H9 (cell line): ENCODE results near the gene ANKRD26. TPM values are rescaled to one million over a fixed set of nuclear protein-coding genes. Genes with fewer than 3 reads are reported as not detected.

Experiments
- DNase-seq: peaks from one replicate; pipeline ENCODE4 v3.0.0-alpha.2; 2017
- H2AFZ ChIP-seq: one replicate; pipeline ENCODE4 v1.6.1; 2013; ENCODE audit warnings: mild to moderate bottlenecking, low read length, control low read depth, moderate library complexity
- H2AK5ac ChIP-seq: 2 replicates; pipeline ENCODE4 v1.6.1; 2013; ENCODE audit warnings: low read length, control low read depth, mixed read lengths; ENCODE audit not compliant: insufficient read length
- H2BK120ac ChIP-seq: one replicate; pipeline ENCODE4 v1.6.1; 2013; ENCODE audit warnings: low read depth, mild to moderate bottlenecking, low read length, control low read depth, inconsistent platforms; ENCODE audit not compliant: poor library complexity, severe bottlenecking
- H2BK12ac ChIP-seq: 2 replicates; pipeline ENCODE4 v1.6.1; 2013; ENCODE audit warnings: low read length, control low read depth, mixed read lengths, low read depth; ENCODE audit not compliant: insufficient read length
- H2BK15ac ChIP-seq: 2 replicates; pipeline ENCODE4 v1.6.1; 2013; ENCODE audit warnings: low read depth, low read length, control low read depth
- H2BK20ac ChIP-seq: one replicate; pipeline ENCODE4 v1.6.1; 2013; ENCODE audit warnings: low read depth, mild to moderate bottlenecking, low read length, control low read depth, inconsistent platforms; ENCODE audit not compliant: poor library complexity, severe bottlenecking
- H2BK5ac ChIP-seq: 2 replicates; pipeline ENCODE4 v1.6.1; 2013; ENCODE audit warnings: low read length, control low read depth, mixed read lengths; ENCODE audit not compliant: insufficient read length
- H3K14ac ChIP-seq: 2 replicates; pipeline ENCODE4 v1.6.1; 2013; ENCODE audit warnings: low read length, control low read depth; ENCODE audit not compliant: insufficient read depth
- H3K18ac ChIP-seq: 2 replicates; pipeline ENCODE4 v1.6.1; 2013; ENCODE audit warnings: low read depth, mild to moderate bottlenecking, mixed read lengths, low read length, control low read depth; ENCODE audit not compliant: insufficient read length
- H3K23ac ChIP-seq: 2 replicates; pipeline ENCODE4 v1.6.1; 2013; ENCODE audit warnings: low read length, control low read depth, mixed read lengths, low read depth; ENCODE audit not compliant: insufficient read length
- H3K23me2 ChIP-seq: 2 replicates; pipeline ENCODE4 v1.6.1; 2013; ENCODE audit warnings: low read depth, mild to moderate bottlenecking, mixed read lengths, low read length, control low read depth; ENCODE audit not compliant: insufficient read length, poor library complexity, severe bottlenecking
- H3K27ac ChIP-seq: 2 replicates; pipeline ENCODE4 v1.5.1; 2013; ENCODE audit warnings: low read length, control low read depth, mixed read lengths, low read depth; ENCODE audit not compliant: insufficient read length
- H3K27me3 ChIP-seq: 2 replicates; pipeline ENCODE4 v1.6.1; 2013; ENCODE audit warnings: low read length, control low read depth, inconsistent platforms; ENCODE audit not compliant: insufficient read depth
- H3K4ac ChIP-seq: 2 replicates; pipeline ENCODE4 v1.6.1; 2013; ENCODE audit warnings: low read depth, mild to moderate bottlenecking, control low read depth, inconsistent platforms, low read length, moderate library complexity
- H3K4me1 ChIP-seq: 2 replicates; pipeline ENCODE4 v1.6.1; 2013; ENCODE audit warnings: low read length, control low read depth, inconsistent platforms; ENCODE audit not compliant: insufficient read depth
- H3K4me2 ChIP-seq: 2 replicates; pipeline ENCODE4 v1.6.1; 2013; ENCODE audit warnings: low read length, control low read depth, mixed read lengths; ENCODE audit not compliant: insufficient read length, insufficient read depth
- H3K56ac ChIP-seq: 2 replicates; pipeline ENCODE4 v1.6.1; 2013; ENCODE audit warnings: low read depth, mild to moderate bottlenecking, mixed read lengths, low read length, control low read depth; ENCODE audit not compliant: insufficient read length
- H3K79me1 ChIP-seq: 2 replicates; pipeline ENCODE4 v1.6.1; 2013; ENCODE audit warnings: low read depth, mild to moderate bottlenecking, moderate library complexity, low read length, control low read depth, inconsistent platforms; ENCODE audit not compliant: insufficient read depth, poor library complexity, severe bottlenecking
- H3K79me2 ChIP-seq: 2 replicates; pipeline ENCODE4 v1.6.1; 2013; ENCODE audit warnings: low read length, control low read depth, inconsistent platforms; ENCODE audit not compliant: insufficient read depth
- H3K9ac ChIP-seq: 2 replicates; pipeline ENCODE4 v1.6.1; 2013; ENCODE audit warnings: low read length, control low read depth, mixed read lengths; ENCODE audit not compliant: insufficient read length; ENCODE audit errors: extremely low read depth
- H3K9me3 ChIP-seq: one replicate; pipeline ENCODE4 v1.6.1; 2013; ENCODE audit warnings: low read depth, low read length, inconsistent platforms; ENCODE audit not compliant: control insufficient read depth
- H3T11ph ChIP-seq: one replicate; pipeline ENCODE4 v1.6.1; 2013; ENCODE audit warnings: mild to moderate bottlenecking, low read length, control low read depth, inconsistent platforms
- H4K20me1 ChIP-seq: one replicate; pipeline ENCODE4 v1.6.1; 2013; ENCODE audit not compliant: control insufficient read depth, insufficient read length, insufficient read depth
- H4K5ac ChIP-seq: 2 replicates; pipeline ENCODE4 v1.6.1; 2013; ENCODE audit warnings: low read depth, mild to moderate bottlenecking, mixed read lengths, low read length, control low read depth; ENCODE audit not compliant: insufficient read length
- H4K8ac ChIP-seq: replicated peaks from 2 replicates; pipeline ENCODE4 v1.6.1; 2013; ENCODE audit warnings: low read length, control low read depth, mixed read lengths, low read depth; ENCODE audit not compliant: insufficient read length
- H4K91ac ChIP-seq: 2 replicates; pipeline ENCODE4 v1.6.1; 2013; ENCODE audit warnings: low read depth, mild to moderate bottlenecking, moderate library complexity, mixed read lengths, low read length, control low read depth; ENCODE audit not compliant: insufficient read length
- H3K27ac Mint-ChIP-seq, 3 experiments: 2 replicates in 2 of 3; 3 replicates in 1 of 3; pipeline ENCODE4 v1.8.0; 2020 to 2021; ENCODE audit warnings: mixed read lengths in 3 of 3, mild to moderate bottlenecking in 1 of 3, moderate library complexity in 1 of 3
- H3K27me3 Mint-ChIP-seq: 2 replicates; pipeline ENCODE4 v1.8.0; 2021; ENCODE audit warnings: low read depth, mild to moderate bottlenecking, moderate library complexity, mixed read lengths
- H3K36me3 Mint-ChIP-seq, 3 experiments: 2 replicates in 2 of 3; 3 replicates in 1 of 3; pipeline ENCODE4 v1.8.0; 2020 to 2021; ENCODE audit warnings: low read depth in 3 of 3, mixed read lengths in 3 of 3; ENCODE audit not compliant: insufficient read depth in 1 of 3
- H3K4me1 Mint-ChIP-seq, 2 experiments: 2 replicates each; pipeline ENCODE4 v1.8.0; 2020; ENCODE audit warnings: mixed read lengths in 2 of 2
- H3K4me3 Mint-ChIP-seq, 2 experiments: 2 replicates in 1 of 2; 3 replicates in 1 of 2; pipeline ENCODE4 v1.8.0; 2020 to 2021; ENCODE audit warnings: mild to moderate bottlenecking in 2 of 2, mixed read lengths in 2 of 2, moderate library complexity in 1 of 2
- H3K9me3 Mint-ChIP-seq, 2 experiments: 2 replicates in 1 of 2; 3 replicates in 1 of 2; pipeline ENCODE4 v1.8.0; 2020; ENCODE audit warnings: mild to moderate bottlenecking in 2 of 2, mixed read lengths in 2 of 2, moderate library complexity in 1 of 2
- CTCF ChIP-seq: fragments of 200-600 bp; sonication (generic); conservative IDR thresholded peaks from 3 replicates; pipeline ENCODE4 v1.8.0; 2021; ENCODE audit warnings: antibody characterized with exemption, mild to moderate bottlenecking
- WGBS: extraction: QIAGEN DNeasy Blood & Tissue Kit; methylation state at CpG from one replicate; pipeline ENCODE4 v1.1.7; 2013; ENCODE audit warnings: missing lambda C conversion rate, low lambda C conversion rate, mixed read lengths; ENCODE audit not compliant: insufficient read length; ENCODE audit errors: extremely low coverage; 5-methylcytosine and 5-hydroxymethylcytosine counted together
- total RNA-seq: library from RNA; stranded (reverse); gene quantifications from 2 replicates; pipeline ENCODE4 v1.2.1, GENCODE V29; 2021

The ANKRD26 gene
- total RNA-seq, 1 experiment from 2014 or later = 9.4 TPM

GRCh38 chr10:27030060-27030459, 70.2 kb downstream of the ANKRD26 start:
- H4K91ac ChIP-seq = no peak overlapping the region
- H3K79me2 ChIP-seq = no peaks in the 10 kb centered on the region
- no peak overlapping the region for H2AFZ ChIP-seq
- H3K56ac ChIP-seq = no peak overlapping the region
- no peak overlapping the region for H3K23ac ChIP-seq
- H3K4me2 ChIP-seq = no peak overlapping the region
- Mint-ChIP-seq H3K4me1 (no peaks in the 10 kb centered on the region), H3K27ac (no peak overlapping the region), H3K36me3 (peaks cover 1 to 26% (median 13%) of the 10 kb centered on the region in 3 experiments; a peak in 5 of 7 replicates), H3K4me3 (no peak overlapping the region), H3K27me3 (no peaks in the 10 kb centered on the region), H3K9me3 (no peaks in the 10 kb centered on the region)
- H2BK20ac ChIP-seq = no peak overlapping the region
- H3K27ac ChIP-seq = no peak overlapping the region
- H2BK120ac ChIP-seq = no peak overlapping the region
- H2BK15ac ChIP-seq = no peak overlapping the region
- no peak overlapping the region for H2BK12ac ChIP-seq
- H3K14ac ChIP-seq = no peak overlapping the region
- DNase-seq = no peak
- no peaks in the 10 kb centered on the region for H3K9me3 ChIP-seq
- no peaks in the 10 kb centered on the region for H4K20me1 ChIP-seq
- no peaks in the 10 kb centered on the region for H3K23me2 ChIP-seq
- H4K8ac ChIP-seq = no peak overlapping the region
- H3K18ac ChIP-seq = no peak overlapping the region
- no peak overlapping the region for H3K4ac ChIP-seq
- no peak overlapping the region for H3K9ac ChIP-seq
- no peak overlapping the region for H2AK5ac ChIP-seq
- H4K5ac ChIP-seq = no peak overlapping the region
- no peak overlapping the region for H2BK5ac ChIP-seq
- no peaks in the 10 kb centered on the region for H3K27me3 ChIP-seq
- no peaks in the 10 kb centered on the region for H3K79me1 ChIP-seq
- no CpG with 5 or more reads among the region's 2 CpGs for WGBS
- H3T11ph ChIP-seq = no peak overlapping the region
- TF ChIP-seq CTCF = no peak
- no peaks in the 10 kb centered on the region for H3K4me1 ChIP-seq
